ENCODE data around the gene AKT3.

The AKT3 gene

DNA sequence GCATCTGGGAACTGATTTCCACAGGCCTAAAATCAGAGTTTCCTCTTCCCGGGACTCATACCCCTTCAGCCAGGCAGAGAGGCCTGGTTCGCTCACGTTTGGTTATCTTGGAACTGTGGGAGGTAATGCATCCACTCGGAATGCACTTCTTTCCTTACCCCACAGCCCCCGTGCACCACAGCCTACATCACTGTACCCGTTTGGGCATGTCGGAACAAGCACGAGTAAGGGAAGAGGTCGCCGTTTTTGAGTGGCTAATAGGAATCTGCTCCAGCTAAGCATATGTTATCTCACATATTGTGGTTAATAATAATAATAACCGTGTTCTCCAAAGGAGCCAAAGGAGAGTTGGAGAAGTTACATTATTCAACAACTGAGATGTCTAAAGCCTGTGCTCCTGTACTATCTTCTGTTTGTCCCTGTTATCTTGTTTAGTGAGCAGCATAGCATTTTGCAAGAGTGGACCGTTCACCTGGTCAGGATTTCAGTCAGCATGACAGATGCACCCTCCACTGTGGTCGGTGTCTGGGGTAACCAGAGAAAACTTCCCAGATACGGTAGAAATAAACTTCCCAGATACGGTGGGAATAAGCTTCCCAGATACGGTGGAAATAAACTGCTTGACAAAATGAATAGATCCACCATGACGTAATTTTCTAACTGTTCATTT, 395.6 kb downstream of the AKT3 start:
- DNase-seq = no peak

- DNase-seq = no peak
Measured at GRCh38 chr1:243452092-243452491, 398.0 kb downstream of the AKT3 start.

- no peak for DNase-seq
Measured at GRCh38 chr1:243449373-243449772, 400.7 kb downstream of the AKT3 start.

- DNase-seq = no peak
Measured at GRCh38 chr1:243447844-243448243, 402.2 kb downstream of the AKT3 start.

GRCh38 chr1:243447347-243447746, 402.7 kb downstream of the AKT3 start:
- DNase-seq = peak; percentile 42

DNA sequence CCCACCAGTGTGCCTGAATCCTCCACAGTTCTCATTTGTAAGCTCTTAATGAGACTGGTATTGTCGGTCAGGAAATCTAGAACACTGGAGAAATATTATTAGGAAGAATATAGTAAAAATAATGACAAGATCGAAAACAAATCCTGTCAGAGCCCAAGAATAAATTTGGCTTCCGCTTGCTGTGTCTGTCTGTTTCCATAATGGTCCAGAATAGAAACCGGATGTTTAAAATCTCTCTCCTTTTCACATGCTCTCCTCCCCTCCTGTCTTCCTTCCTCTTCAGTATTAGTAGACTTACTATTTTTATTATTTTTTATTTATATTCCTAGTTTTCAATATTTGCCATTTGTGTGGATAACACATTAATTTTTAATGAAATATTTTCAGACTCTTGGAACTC, 406.5 kb downstream of the AKT3 start:
- no peak for DNase-seq

- no peak for DNase-seq
Measured at GRCh38 chr1:243441601-243442000, 408.4 kb downstream of the AKT3 start.

- no peak for DNase-seq
Measured at GRCh38 chr1:243440406-243440805, 409.6 kb downstream of the AKT3 start.

- DNase-seq = peak; percentile 4
Measured at GRCh38 chr1:243438815-243439214, 411.2 kb downstream of the AKT3 start.

All from fibroblast of skin of right quadriceps (primary cell).